ENCODE measurements around the gene NR2E3.

DNA sequence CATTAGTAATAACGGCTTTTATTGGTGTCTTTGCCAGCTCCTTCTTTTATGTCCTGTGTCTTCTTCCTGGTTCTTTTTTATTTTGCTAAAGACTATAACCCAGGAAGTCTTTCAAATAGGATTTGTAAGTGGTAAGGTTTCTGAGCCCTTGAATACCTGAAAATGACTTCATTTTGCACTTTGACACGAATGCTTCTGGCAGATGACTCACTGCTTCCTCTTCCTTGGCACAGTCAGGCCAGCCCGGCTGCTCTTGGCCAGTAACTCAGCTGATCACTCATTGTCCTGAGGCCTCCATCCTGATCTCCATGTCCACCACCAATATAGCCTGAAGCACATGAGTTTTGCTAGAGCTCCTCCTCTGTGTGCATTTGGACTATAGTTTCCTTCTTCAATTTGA lies 48.7 kb upstream of the NR2E3 start:
- TF ChIP-seq POLR2A (IDR thresholded peaks at IDR 0.05; ENCODE audit: low read length) (no peak), GATA1 (IDR thresholded peaks at IDR 0.05; ENCODE audit: low read depth, low read length) (no peak)
